Activated CD4-positive, alpha-beta T cell treated with anti-CD3 and anti-CD28 coated beads for 48 hours (primary cell): Measurements from ENCODE around the gene FUT1.
"Not testable (repeated sequence)": the region's sequence is repeated elsewhere in the genome, so short reads cannot be mapped to it uniquely, and the experiment has no call there.

ENCODE experiments used
- DNase-seq: peaks from one replicate; pipeline ENCODE4 v3.0.0-alpha.2; 2020

Gene FUT1

DNA sequence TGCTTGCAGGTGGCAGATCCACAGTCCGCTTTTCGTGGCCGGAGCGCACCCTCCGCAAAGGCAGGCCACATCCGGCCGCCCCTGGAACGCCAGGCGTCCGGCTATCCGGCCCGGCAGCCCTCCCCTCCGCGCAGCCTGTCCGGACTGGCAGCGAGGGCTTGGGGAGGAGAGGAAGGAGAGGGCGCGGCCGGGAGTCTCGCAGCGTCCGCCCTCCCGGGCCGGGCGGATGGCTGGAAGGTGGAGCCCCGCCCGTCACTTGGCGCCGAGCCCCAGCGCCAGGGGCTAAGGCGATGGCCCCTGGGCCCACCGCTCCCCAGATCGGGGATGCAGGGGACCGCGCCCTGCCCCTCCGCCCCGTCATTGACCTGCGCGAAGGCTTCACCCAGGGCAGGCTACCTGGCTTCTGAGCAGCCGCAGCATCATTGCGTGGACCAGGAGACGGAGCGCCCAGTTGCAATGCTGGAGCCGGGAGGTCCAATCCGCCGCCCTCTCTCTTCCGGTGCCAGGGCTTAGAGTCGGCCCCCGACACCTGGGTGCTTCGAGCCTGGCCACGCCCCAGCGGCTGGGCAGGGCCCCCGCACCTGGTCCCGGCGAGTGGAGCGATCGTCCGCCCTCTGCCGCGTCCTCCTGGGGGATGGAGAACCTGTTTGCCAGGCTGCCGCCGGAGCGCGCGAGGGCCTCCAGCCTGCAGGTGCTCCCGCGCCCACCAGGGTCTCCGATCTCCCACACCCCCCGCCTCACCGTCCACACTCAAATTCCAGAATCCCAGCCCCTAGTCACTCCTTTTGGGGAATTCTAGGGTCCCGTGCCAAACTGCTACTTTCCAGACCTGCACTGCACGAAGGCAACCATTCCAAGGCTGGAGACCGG is at the start of gene FUT1:
TSS of gene FUT1 (minus strand) at position 146 of the 870 bp plus-strand sequence. CDS start 1,360 bp downstream, outside the sequence.
- DNase-seq: peak; percentile 44

- no peak for DNase-seq
These were observed 47.2 kb upstream of the FUT1 start for GRCh38 chr19:48799358-48800300.

DNA sequence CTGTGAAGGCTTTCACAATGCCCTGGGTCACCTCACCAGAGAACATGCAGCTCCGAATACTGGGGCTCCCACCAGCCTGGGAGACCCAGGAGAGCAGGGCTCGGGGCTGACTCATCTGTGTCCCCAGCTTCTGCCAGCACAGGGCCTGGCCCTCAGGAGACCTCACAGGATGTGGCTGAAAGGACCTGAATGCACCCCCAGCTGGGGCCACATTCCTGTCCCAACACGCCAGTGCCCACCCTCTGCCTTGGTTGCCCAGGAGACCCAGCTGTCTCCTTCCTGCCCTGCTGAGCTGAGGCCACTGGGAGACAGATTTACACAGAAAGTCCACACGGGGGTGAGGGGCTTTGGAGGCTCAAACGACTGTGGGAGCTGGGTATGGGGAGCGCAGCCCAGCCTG is 46.5 kb upstream of the FUT1 start:
- no peak for DNase-seq

DNA sequence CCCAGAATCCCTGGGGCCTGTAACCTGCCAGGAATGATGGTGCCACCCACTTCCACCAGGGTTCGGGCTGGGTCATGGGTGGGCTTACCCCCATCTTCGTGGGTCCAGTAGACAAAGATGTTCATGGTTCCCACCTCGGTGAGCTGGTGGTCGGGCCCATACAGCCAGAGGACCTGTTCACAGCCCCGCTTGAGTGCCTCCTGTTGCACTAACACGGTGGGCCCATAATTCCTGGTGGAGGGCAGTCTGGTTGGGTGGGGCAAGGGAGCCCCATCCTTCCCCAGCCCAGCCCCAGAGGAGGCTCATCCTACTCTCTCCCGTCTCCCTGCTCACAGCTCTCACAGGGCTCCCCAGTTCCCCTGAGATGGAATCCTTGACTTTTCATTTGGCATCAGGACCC is 44.7 kb upstream of the FUT1 start:
- DNase-seq: no peak

GRCh38 chr19:48796298-48797083 is 44.0 kb upstream of the FUT1 start:
- DNase-seq: no peak

GRCh38 chr19:48795685-48796070 is 43.2 kb upstream of the FUT1 start:
- no peak for DNase-seq

DNA sequence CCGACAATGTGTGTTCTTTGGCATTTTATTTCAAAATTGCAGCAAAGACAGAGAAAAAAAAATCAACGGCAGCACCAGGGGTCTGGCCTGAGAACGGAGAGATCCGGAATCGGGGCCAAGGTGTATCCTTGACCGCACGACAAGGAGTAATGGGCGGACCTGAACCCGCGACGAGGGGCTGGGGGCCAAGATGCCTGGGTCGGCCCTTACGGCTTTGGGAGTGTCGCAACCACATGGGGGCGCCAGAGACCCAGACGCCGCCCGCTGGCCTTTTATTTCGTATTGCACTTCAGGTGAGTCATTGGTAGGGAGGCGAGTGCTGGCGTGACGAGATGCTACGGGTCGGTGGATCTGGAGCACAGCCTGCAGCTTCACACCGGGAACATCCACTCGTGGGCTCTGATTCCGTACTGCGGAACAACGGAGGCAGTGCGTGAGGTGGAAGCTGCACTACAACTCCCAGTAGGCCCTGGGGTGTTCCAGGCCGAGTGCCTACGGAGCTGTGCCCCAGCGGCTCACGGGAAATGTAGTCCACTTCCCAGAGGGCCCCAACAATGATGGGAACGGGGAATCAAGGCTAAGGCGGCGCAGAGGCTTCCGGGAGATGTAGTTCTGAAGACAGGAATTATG is 42.7 kb upstream of the FUT1 start:
- peak; percentile 89 for DNase-seq

- no peak for DNase-seq
These were observed 41.9 kb upstream of the FUT1 start for GRCh38 chr19:48794291-48794690.

GRCh38 chr19:48793271-48793670 is 40.8 kb upstream of the FUT1 start:
- DNase-seq: no peak

GRCh38 chr19:48787331-48787730 is 34.9 kb upstream of the FUT1 start:
- not testable (repeated sequence) for DNase-seq

- not testable (repeated sequence) for DNase-seq
These were observed 34.0 kb upstream of the FUT1 start for GRCh38 chr19:48786422-48786821.

- no peak for DNase-seq
These were observed 32.1 kb upstream of the FUT1 start for GRCh38 chr19:48784527-48784926.

- DNase-seq: no peak
These were observed 28.4 kb upstream of the FUT1 start for GRCh38 chr19:48780631-48781391.

GRCh38 chr19:48779636-48780035 is 27.2 kb upstream of the FUT1 start:
- DNase-seq: no peak

GRCh38 chr19:48777720-48778119 is 25.3 kb upstream of the FUT1 start:
- no peak for DNase-seq

DNA sequence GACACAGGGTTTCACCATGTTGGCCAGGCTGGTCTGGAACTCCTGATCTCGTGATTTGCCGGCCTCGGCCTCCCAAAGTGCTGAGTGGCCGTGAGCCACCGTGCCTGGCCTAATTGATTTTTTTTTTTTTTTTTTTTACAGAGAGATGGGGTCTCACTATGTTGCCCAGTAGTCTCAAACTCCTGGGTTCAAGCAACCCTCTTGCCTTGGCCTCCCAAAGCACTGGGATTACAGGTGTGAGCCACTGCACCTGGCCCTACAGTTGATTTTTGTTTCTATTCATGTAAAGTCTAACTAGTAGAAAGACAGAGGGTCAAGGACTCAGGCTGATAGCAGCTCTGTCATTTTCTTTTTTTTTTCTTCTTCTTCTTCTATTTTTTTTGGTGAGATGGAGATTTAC is 24.7 kb upstream of the FUT1 start:
- DNase-seq: no peak

DNA sequence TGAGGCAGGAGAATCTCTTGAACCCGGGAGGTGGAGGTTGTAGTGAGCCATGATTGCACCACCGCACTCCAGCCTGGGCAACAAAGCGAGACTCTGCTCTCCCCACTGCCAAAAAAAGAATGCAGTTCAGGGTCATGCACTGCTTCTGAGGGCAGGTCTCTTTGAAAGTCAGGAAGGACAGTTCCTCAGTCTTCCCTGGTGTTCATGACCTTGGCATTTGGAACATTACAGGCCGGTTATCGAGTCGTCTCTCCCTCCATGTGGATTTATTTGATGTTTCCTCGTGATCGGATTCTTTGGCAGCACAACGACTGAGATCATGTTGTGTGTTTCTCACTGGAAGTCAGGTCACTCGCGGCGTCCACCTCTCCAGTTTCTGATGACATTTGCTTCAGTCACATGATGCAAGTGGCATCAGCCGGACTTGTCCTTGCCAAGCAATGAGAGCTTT is 20.1 kb upstream of the FUT1 start:
- DNase-seq: no peak

GRCh38 chr19:48770734-48771472 is 18.5 kb upstream of the FUT1 start:
- no peak for DNase-seq

GRCh38 chr19:48770266-48770665 is 17.8 kb upstream of the FUT1 start:
- no peak for DNase-seq

- DNase-seq: no peak
These were observed 16.7 kb upstream of the FUT1 start for GRCh38 chr19:48768994-48769713.
